Measurements from ENCODE around the gene NUTF2.
"Not testable (repeated sequence)": the region's sequence is repeated elsewhere in the genome, so short reads cannot be mapped to it uniquely, and the experiment has no call there.

NUTF2 gene

GRCh38 chr16:67883146-67883871, 36.6 kb downstream of the NUTF2 start:
- DNase-seq (ENCODE audit: low read depth in 1 of 2, low spot score in 1 of 2), result no peak

- DNase-seq (ENCODE audit: low read depth in 1 of 2, low spot score in 1 of 2), result peak; percentile 55 to 59
Observed at GRCh38 chr16:67883872-67884261, 37.1 kb downstream of the NUTF2 start.

GRCh38 chr16:67884684-67885083, 38.0 kb downstream of the NUTF2 start, which contains the start of gene NRN1L:
NRN1L (plus strand) TSS chr16:67884885; CDS start chr16:67884904, 19 bp downstream.
- DNase-seq (ENCODE audit: low read depth in 1 of 2, low spot score in 1 of 2), result no peak

GRCh38 chr16:67885545-67885944, 38.8 kb downstream of the NUTF2 start:
- no peak for DNase-seq (ENCODE audit: low read depth in 1 of 2, low spot score in 1 of 2)

- no peak for DNase-seq (ENCODE audit: low read depth in 1 of 2, low spot score in 1 of 2)
Observed at GRCh38 chr16:67885976-67886375, 39.2 kb downstream of the NUTF2 start.

- no peak for DNase-seq (ENCODE audit: low read depth in 1 of 2, low spot score in 1 of 2)
Observed at GRCh38 chr16:67886387-67886786, 39.7 kb downstream of the NUTF2 start.

- DNase-seq (ENCODE audit: low read depth in 1 of 2, low spot score in 1 of 2), result no peak
Observed at GRCh38 chr16:67888331-67888730, 41.6 kb downstream of the NUTF2 start.

GRCh38 chr16:67892375-67892774, 45.6 kb downstream of the NUTF2 start:
- no peak for DNase-seq (ENCODE audit: low read depth in 1 of 2, low spot score in 1 of 2)

- peak; percentile 90 to 94 for DNase-seq (ENCODE audit: low read depth in 1 of 2, low spot score in 1 of 2)
Observed at GRCh38 chr16:67892899-67893742, 46.4 kb downstream of the NUTF2 start, which contains the start of gene PSKH1. PSKH1 (plus strand) TSS chr16:67893254; CDS start chr16:67908750, 15,496 bp downstream.

- no peak for DNase-seq (ENCODE audit: low read depth in 1 of 2, low spot score in 1 of 2)
Observed at GRCh38 chr16:67893743-67894399, 47.1 kb downstream of the NUTF2 start.

GRCh38 chr16:67897231-67897630, 50.5 kb downstream of the NUTF2 start:
- no peak for DNase-seq (ENCODE audit: low read depth in 1 of 2, low spot score in 1 of 2)

GRCh38 chr16:67901734-67902133, 55.0 kb downstream of the NUTF2 start:
- no peak for DNase-seq (ENCODE audit: low read depth in 1 of 2, low spot score in 1 of 2)

GRCh38 chr16:67902831-67903230, 56.1 kb downstream of the NUTF2 start:
- DNase-seq (ENCODE audit: low read depth in 1 of 2, low spot score in 1 of 2), result no peak

- no peak for DNase-seq (ENCODE audit: low read depth in 1 of 2, low spot score in 1 of 2)
Observed at GRCh38 chr16:67907397-67908180, 60.9 kb downstream of the NUTF2 start.

- DNase-seq (ENCODE audit: low read depth in 1 of 2, low spot score in 1 of 2), result no peak
Observed at GRCh38 chr16:67909056-67909742, 62.5 kb downstream of the NUTF2 start.

- no peak for DNase-seq (ENCODE audit: low read depth in 1 of 2, low spot score in 1 of 2)
Observed at GRCh38 chr16:67910158-67910557, 63.4 kb downstream of the NUTF2 start.

GRCh38 chr16:67914758-67915495, 68.2 kb downstream of the NUTF2 start:
- DNase-seq (ENCODE audit: low read depth in 1 of 2, low spot score in 1 of 2), result no peak

GRCh38 chr16:67915496-67915769, 68.7 kb downstream of the NUTF2 start:
- DNase-seq (ENCODE audit: low read depth in 1 of 2, low spot score in 1 of 2), result not testable (repeated sequence)

GRCh38 chr16:67915831-67916723, 69.3 kb downstream of the NUTF2 start:
- DNase-seq (ENCODE audit: low read depth in 1 of 2, low spot score in 1 of 2), result no peak

Measured in activated T-helper 1 cell treated with anti-CD3 and anti-CD28 coated beads, Interleukin-2, amount 50 U/mL, for 16 hours (primary cell).